OCI-LY1 (cell line): Measurements from ENCODE around the gene CHN2.

Experiments
- EZH2 ChIP-seq: fragments of 200-600 bp; sonication (generic), shearing (Covaris generic); IDR thresholded peaks from 2 replicates; pipeline ENCODE4 v1.8.0; 2017; ENCODE audit warnings: borderline replicate concordance, mixed run types, mild to moderate bottlenecking, antibody characterized with exemption, low read length, moderate library complexity, mixed read lengths
- TF ChIP-seq, protein P1 (sequence below): fragments of 200-600 bp; sonication (generic), shearing (Covaris generic); IDR thresholded peaks from 2 replicates; pipeline ENCODE4 v1.5.1; 2017; ENCODE audit warnings: mild to moderate bottlenecking, antibody characterized with exemption, low read length, moderate library complexity, mixed read lengths

DNA sequence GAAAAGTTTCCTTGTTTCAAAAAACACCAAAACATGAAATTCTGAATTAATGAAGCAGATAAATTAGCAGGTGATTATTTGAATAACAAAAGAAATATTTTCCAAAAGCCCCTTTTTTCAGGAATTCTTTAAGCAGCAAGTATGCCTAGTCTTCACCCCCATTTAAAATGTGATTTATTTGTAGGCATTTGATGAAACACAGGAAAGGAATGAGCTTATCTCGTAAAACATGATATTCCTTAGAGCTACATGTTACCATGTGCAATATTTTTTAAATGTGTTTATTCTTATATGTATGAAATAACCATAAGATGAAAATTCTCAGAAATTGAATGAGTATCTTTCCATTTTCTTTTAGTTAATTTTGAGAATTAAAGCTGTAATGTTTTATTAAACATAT lies 106.1 kb downstream of the CHN2 start:
- TF ChIP-seq, protein P1, sequence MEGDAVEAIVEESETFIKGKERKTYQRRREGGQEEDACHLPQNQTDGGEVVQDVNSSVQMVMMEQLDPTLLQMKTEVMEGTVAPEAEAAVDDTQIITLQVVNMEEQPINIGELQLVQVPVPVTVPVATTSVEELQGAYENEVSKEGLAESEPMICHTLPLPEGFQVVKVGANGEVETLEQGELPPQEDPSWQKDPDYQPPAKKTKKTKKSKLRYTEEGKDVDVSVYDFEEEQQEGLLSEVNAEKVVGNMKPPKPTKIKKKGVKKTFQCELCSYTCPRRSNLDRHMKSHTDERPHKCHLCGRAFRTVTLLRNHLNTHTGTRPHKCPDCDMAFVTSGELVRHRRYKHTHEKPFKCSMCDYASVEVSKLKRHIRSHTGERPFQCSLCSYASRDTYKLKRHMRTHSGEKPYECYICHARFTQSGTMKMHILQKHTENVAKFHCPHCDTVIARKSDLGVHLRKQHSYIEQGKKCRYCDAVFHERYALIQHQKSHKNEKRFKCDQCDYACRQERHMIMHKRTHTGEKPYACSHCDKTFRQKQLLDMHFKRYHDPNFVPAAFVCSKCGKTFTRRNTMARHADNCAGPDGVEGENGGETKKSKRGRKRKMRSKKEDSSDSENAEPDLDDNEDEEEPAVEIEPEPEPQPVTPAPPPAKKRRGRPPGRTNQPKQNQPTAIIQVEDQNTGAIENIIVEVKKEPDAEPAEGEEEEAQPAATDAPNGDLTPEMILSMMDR: no peak
- TF ChIP-seq EZH2: no peak
